HL-60 (cell line): ENCODE measurements around the gene FKBP11.

ENCODE experiments used
- DNase-seq, 2 experiments: peaks; one replicate each; pipeline ENCODE4 v3.0.0-alpha.2; 2010 to 2020; ENCODE audit warnings: low read depth in 1 of 2, low spot score in 1 of 2
- H3K27ac ChIP-seq: fragments of 250-450 bp; sonication (Bioruptor Pico); replicated peaks from 2 replicates; pipeline ENCODE4 v1.5.1; 2020; ENCODE audit warnings: mild to moderate bottlenecking, moderate library complexity
- H3K27me3 ChIP-seq: fragments of 250-450 bp; sonication (Bioruptor Pico); 2 replicates; pipeline ENCODE4 v1.5.1; 2021; ENCODE audit warnings: mild to moderate bottlenecking, moderate library complexity; ENCODE audit not compliant: insufficient read depth, poor library complexity, severe bottlenecking
- H3K4me3 ChIP-seq: replicated peaks from 2 replicates; pipeline ENCODE4 v1.5.1; 2011; ENCODE audit warnings: mild to moderate bottlenecking, control low read depth, low read length; ENCODE audit not compliant: insufficient read depth
- CTCF ChIP-seq: IDR thresholded peaks from one replicate; pipeline ENCODE4 v1.5.1; 2011; ENCODE audit warnings: low read length, control low read depth, inconsistent platforms; ENCODE audit not compliant: insufficient read depth
- GABPA ChIP-seq: IDR thresholded peaks from 2 replicates; pipeline ENCODE4 v1.6.1; 2012; ENCODE audit warnings: low read depth
- POLR2AphosphoS5 ChIP-seq: IDR thresholded peaks from 2 replicates; pipeline ENCODE4 v1.6.1; 2012; ENCODE audit warnings: low read depth
- REST ChIP-seq: IDR thresholded peaks from 2 replicates; pipeline ENCODE4 v1.6.1; 2012; ENCODE audit warnings: low read depth; ENCODE audit not compliant: insufficient replicate concordance
- SPI1 ChIP-seq: IDR thresholded peaks from 2 replicates; pipeline ENCODE4 v1.6.1; 2012; ENCODE audit warnings: low read depth, mild to moderate bottlenecking, borderline replicate concordance

FKBP11 gene

GRCh38 chr12:48881686-48882314 is 43.5 kb downstream of the FKBP11 start:
- no peak for DNase-seq

GRCh38 chr12:48880647-48881046 is 44.6 kb downstream of the FKBP11 start:
- H3K27ac ChIP-seq: no peak overlapping the region
- no peak for TF ChIP-seq SPI1
- TF ChIP-seq REST: no peak
- no peak for TF ChIP-seq POLR2AphosphoS5
- TF ChIP-seq CTCF: no peak
- TF ChIP-seq GABPA: no peak
- no peak for DNase-seq
- no peak overlapping the region for H3K4me3 ChIP-seq
- peaks cover 16% of the 10 kb centered on the region for H3K27me3 ChIP-seq

More at GRCh38 chr12:48881686-48882314, 43.5 kb downstream of the FKBP11 start:
- Histone ChIP-seq H3K27me3 (peaks cover 16% of the 10 kb centered on the region), H3K27ac (no peak overlapping the region), H3K4me3 (no peak overlapping the region)
- no peak for TF ChIP-seq CTCF
- TF ChIP-seq GABPA: no peak
- TF ChIP-seq REST: no peak
- TF ChIP-seq POLR2AphosphoS5: no peak
- no peak for TF ChIP-seq SPI1

GRCh38 chr12:48878548-48878947 is 46.7 kb downstream of the FKBP11 start:
- no peak overlapping the region for H3K27ac ChIP-seq
- DNase-seq: no peak
- no peak overlapping the region for H3K4me3 ChIP-seq
- no peak for TF ChIP-seq POLR2AphosphoS5
- TF ChIP-seq CTCF: no peak
- TF ChIP-seq REST: no peak
- no peak for TF ChIP-seq SPI1
- no peak for TF ChIP-seq GABPA
- H3K27me3 ChIP-seq: peaks cover 12% of the 10 kb centered on the region
